Endothelial cell of umbilical vein (primary cell): ENCODE data around the gene MSN.

Experiments
- CTCF ChIP-seq, 2 donors: IDR thresholded peaks; 1 replicate in 1 of 2; 2 replicates in 1 of 2; pipeline ENCODE4 v1.5.1; 2011; ENCODE audit warnings: low read length in 2 of 2, mild to moderate bottlenecking in 2 of 2, moderate library complexity in 2 of 2, control low read depth in 1 of 2, inconsistent platforms in 1 of 2, low read depth in 1 of 2; ENCODE audit not compliant: insufficient read depth in 1 of 2; ENCODE audit errors: extremely low read depth in 1 of 2
- EZH2 ChIP-seq: IDR thresholded peaks from 2 replicates; pipeline ENCODE4 v1.6.1; 2012; ENCODE audit warnings: borderline replicate concordance, low read depth, mild to moderate bottlenecking, moderate library complexity, low read length, inconsistent platforms; ENCODE audit not compliant: severe bottlenecking
- MYC ChIP-seq: IDR thresholded peaks from one replicate; pipeline ENCODE4 v1.6.1; 2011; ENCODE audit warnings: mild to moderate bottlenecking, low read depth, low read length
- POLR2A ChIP-seq: IDR thresholded peaks from 2 replicates; pipeline ENCODE4 v1.6.1; 2012; ENCODE audit warnings: low read depth, mild to moderate bottlenecking, control low read depth, low read length
- POLR2AphosphoS5 ChIP-seq: IDR thresholded peaks from 2 replicates; pipeline ENCODE4 v1.6.1; 2012; ENCODE audit warnings: low read depth, mild to moderate bottlenecking, control low read depth, low read length, moderate library complexity; ENCODE audit not compliant: insufficient read depth

GRCh38 chrX:65783746-65784145 is 116.3 kb downstream of the MSN start:
- TF ChIP-seq POLR2A: no peak
- TF ChIP-seq CTCF (IDR thresholded peaks at IDR 0.05; ENCODE audit: extremely low read depth in 1 of 2, insufficient read depth in 1 of 2, low read depth in 1 of 2, low read length in 2 of 2): no peak
- no peak for TF ChIP-seq EZH2
- TF ChIP-seq POLR2AphosphoS5: no peak
- no peak for TF ChIP-seq MYC
